Stimulated activated CD4-positive, alpha-beta T cell treated with anti-CD3 and anti-CD28 coated beads, Interleukin-1b, Interleukin-23, amount 100 ng/mL, for 24 hours (primary cell): ENCODE results near the gene GABRR2.

Source experiments
- DNase-seq, 4 experiments: peaks; one replicate each; pipeline ENCODE4 v3.0.0-alpha.2; 2020; ENCODE audit warnings: low read depth in 4 of 4, low spot score in 1 of 4

The GABRR2 gene

DNA sequence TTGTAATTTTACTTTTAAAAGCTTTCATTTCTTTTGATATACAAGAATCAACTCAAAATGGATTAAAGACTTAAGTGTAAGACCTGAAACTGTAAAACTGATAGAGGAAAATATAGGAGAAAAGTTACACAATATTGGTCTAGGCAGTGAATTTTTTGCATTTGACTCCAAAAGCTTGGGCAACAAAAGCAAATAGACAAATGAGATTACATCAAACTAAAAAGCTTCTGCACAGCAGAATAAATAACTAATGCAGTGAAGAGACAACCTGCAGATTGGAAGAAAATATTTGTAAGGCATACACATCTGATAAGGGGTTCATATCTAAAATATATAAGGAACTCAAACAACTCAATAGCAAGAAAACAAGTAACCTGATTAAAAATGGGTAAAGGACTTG, 100.9 kb downstream of the GABRR2 start:
- DNase-seq, result no peak

DNA sequence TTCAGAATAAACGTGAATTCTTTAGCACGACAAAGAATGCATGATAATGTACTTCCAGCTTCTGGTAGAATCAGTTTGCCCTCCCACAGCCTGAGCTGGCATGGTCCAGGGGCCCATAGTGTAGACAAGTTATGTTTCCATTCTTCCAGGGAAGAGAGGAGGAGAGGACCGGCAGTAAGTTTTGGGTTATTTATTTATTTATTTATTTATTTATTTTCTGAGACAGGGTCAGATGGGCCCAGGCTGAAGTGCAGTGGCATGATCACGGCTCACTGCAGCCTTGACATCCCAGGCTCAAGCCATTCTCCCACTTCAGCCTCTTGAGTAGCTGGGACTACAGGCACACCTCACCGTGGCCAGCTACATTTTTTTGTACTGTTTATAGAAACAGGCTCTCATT, 102.6 kb downstream of the GABRR2 start:
- no peak for DNase-seq

GRCh38 chr6:89209457-89209856, 105.6 kb downstream of the GABRR2 start:
- no peak for DNase-seq

DNA sequence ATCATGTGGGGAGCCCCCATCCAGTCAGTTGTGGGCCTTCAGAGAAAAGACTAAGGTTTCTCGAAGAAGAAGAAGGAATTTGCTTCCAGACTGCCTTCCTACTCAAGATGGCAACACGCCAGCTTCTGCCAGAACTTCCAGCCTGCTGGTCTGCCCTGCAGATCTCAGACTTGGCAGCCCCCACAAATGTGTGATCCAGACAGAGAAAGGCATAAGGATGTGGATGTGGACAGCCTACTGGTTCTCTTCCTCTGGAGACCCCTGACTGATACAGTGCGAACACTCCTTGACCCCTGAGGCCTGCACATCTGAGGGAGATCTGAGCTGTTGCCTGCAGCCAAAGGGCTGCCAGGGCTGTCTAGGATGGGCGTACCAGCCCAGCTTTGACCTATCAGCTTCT, 106.5 kb downstream of the GABRR2 start:
- no peak for DNase-seq
